HL-60/S4 treated with retinoic acid at 250 ng/mL for 4 days and 3 days (cell line): ENCODE measurements around the gene CYP21A2.
"Not testable (repeated sequence)": the region's sequence is repeated elsewhere in the genome, so short reads cannot be mapped to it uniquely, and the experiment has no call there.

Experiments
- in situ Hi-C: fragments of 300-500 bp; cut with MboI; formaldehyde crosslinking; loops from 2 replicates; pipeline ENCODE4 v1.7.0; 2022; ENCODE audit warnings: low sequenced_read_pairs

CYP21A2 gene

DNA sequence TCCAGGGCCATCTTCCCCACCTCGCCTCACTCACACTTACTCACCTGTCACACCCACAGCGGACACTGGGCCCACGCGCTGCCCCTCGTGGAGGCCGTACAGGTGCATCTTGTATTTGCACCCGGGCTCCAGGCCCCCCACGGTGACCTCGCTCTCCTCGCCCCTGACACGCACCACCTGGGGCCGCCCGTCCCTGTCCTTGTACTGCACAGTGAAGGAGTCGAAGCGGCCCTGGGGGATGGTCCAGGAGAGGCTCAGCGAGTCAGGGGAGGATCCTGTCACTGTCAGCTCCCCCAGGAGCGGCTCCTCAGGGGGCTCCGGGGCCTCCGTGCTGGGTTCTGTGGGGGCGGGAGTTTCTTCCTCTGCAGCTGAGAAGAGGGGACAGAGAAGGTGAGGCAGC lies 14.4 kb downstream of the CYP21A2 start:
- in situ Hi-C loops, result not testable (repeated sequence)

GRCh38 chr6:32053314-32053713 lies 15.1 kb downstream of the CYP21A2 start:
- in situ Hi-C loops, result not testable (repeated sequence)

GRCh38 chr6:32055756-32056155 lies 17.5 kb downstream of the CYP21A2 start:
- in situ Hi-C loops, result not testable (repeated sequence)

DNA sequence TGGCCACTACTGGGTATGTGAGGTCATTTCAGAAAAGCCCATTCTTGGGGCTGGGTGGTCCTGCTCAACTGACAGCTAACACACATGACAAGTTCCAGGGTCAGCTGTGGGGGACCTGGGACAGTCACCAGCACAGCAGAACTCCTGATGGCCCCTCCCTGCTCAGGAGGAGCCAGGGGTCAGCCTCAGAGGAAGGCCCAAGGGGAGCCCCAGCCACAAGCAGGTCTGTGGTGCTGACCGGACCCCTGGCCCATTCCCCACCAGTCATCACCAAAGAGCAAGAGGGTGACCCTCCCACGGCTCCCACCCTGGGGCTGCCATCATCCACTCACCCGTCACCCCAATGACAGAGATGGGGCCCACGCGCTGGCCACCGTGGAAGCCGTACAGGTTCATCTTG lies 18.0 kb downstream of the CYP21A2 start:
- in situ Hi-C loops, result no loop called here

DNA sequence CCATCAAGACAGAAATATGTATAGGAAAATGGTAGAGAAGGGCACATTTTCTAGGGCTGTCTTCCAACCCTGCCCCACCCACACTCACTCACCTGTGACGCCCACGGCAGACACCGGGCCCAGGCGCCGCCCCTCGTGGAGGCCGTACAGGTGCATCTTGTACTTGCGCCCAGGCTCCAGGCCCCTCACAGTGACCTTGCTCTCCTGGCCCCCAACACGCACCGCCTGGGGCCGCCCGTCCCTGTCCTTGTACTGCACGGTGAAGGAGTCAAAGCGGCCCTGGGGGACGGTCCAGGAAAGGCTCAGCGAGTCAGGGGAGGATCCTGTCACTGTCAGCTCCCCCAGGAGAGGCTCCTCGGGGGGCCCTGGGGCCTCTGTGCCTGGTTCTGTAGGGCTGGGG lies 19.8 kb downstream of the CYP21A2 start:
- in situ Hi-C loops, result no loop called here

DNA sequence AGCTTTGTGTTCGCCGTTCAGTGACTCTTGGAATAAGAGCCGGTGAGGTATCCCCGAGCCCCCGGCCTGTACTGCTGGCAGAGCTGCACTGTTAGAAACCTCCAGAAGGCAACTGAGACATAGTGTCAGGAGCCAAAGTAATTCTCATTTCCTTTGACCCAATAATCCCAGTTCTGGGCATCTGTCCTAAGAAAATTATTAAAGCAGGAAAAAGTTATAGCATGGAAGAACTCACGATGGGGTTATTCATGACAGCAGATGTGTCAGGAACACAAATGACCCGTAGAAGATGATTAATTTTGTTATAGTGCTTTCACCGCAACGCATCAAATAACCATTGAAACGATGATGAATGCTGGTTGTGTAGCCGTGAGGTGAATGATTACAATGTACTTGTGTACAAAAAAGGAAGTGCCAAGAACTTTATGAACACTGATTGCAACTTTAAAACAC lies 20.3 kb downstream of the CYP21A2 start:
- in situ Hi-C loops, result no loop called here

DNA sequence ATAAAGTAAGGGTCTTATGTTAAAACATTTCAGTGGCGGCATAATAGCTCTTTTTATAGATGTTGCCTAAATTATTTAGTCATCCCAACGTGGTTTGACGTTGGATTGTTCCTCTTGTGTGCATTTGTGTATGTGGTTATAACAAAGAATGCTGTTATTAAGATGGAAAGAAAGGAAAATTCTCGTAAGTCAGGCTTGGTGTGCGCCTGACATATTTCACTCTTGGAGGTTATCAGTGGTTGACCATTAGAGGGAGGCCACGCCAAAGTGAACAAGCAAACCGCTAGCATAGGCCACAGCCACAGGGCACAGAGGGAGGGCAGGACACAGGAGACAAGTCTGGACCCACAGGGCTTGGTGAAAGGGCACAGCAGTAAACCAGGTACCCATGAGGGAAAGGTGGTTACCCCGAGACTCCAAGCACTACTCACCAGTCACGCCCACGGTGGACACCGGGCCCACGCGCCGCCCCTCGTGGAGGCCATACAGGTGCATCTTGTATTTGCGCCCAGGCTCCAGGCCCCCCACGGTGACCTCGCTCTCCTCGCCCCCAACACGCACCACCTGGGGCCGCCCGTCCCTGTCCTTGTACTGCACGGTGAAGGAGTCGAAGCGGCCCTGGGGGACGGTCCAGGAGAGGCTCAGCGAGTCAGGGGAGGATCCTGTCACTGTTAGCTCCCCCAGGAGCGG lies 22.9 kb downstream of the CYP21A2 start:
- in situ Hi-C loops, result no loop called here

- in situ Hi-C loops, result no loop called here
Observed at GRCh38 chr6:32064706-32065105, 26.5 kb downstream of the CYP21A2 start.

GRCh38 chr6:32067521-32067920 lies 29.3 kb downstream of the CYP21A2 start:
- in situ Hi-C loops, result not testable (repeated sequence)

GRCh38 chr6:32068315-32068714 lies 30.1 kb downstream of the CYP21A2 start:
- in situ Hi-C loops, result not testable (repeated sequence)

- in situ Hi-C loops, result no loop called here
Observed at GRCh38 chr6:32068867-32069266, 30.7 kb downstream of the CYP21A2 start.

GRCh38 chr6:32069460-32069859 lies 31.2 kb downstream of the CYP21A2 start:
- in situ Hi-C loops, result no loop called here

DNA sequence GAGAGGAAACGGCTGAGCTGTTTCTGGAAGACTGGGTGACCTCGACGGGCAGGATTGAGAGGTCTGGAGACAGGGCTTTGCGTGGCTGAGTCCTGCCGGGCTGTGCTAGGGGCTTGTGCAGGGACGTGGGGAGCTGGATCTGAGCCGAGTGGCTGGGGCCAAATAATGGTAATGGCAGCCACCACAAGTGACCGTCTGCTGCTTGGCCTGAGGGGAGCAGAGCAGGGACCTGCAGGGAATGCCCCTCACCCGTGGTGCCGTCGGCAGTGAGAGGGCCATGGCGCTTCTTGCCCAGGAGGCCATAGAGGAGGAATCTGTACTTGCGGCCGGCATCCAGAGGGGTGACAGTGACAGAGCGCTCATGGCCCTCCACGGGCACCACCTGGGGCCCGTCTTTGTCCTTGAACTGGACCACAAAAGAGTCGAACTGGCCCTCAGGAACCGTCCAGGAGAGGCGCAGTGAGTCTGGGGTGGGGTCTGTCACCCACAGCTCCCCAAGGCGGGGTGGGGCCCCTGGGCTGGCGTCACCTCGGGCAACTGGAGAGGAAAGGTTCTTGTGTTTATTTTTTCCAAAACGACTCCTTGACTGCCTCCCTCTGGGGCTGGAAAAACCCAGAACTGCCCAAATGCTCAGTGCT lies 31.8 kb downstream of the CYP21A2 start:
- in situ Hi-C loops, result no loop called here

DNA sequence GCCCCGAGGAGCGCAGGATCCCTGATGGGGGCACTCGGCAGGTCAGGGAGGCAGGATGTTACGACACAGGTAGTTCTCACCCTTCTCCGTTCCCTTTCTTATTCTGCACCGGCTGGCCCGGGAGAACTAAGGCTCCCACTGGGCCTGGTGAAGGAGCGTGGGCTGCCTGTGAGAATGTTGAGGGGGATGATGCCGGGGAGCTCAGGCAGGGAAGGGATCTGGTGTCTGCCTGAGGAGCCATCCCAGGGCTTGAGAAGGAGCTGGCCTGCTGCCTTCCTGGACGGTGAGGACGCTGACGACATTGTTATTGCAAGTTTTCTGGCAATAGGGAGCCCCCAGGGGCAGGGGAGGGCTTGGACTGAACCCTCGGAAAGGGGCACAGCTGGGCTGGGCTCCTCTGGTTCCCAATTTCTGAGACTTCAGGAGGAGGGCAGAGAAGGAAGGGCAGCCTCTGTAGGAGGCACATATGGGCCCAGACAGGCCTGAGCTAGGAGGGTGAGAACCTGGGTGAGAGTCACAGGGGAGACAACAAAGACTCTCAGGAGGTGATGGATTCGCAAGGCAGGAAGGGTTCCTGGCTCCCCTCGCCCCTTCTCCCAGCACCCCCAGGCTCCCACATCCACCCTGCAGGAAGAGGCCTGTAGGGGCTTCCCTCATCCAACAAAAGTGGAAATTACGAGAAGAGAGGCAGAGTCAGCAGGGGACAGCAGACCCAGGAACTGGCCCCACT lies 32.8 kb downstream of the CYP21A2 start:
- in situ Hi-C loops, result no loop called here

GRCh38 chr6:32073101-32073500 lies 34.9 kb downstream of the CYP21A2 start:
- in situ Hi-C loops, result no loop called here

DNA sequence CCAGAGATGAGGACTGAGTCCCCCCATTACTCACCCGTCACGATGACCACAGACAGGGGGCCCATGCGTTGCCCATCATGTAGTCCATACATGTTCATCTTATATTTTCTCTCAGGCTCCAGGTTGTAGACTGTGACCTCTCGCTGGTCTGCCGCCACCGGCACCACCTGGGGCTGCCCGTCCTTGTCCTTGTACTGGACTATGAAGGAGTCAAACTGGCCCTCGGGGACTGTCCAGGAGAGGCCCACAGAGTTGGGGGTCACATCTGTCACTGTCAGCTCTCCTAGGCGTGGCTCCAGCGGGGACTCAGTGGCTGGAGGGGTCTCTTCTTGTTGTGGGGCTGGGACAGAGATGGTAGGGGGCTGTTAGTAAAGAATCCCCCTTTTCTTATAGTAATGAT lies 35.4 kb downstream of the CYP21A2 start:
- in situ Hi-C loops, result no loop called here

GRCh38 chr6:32074996-32075532 lies 36.8 kb downstream of the CYP21A2 start:
- in situ Hi-C loops, result no loop called here

DNA sequence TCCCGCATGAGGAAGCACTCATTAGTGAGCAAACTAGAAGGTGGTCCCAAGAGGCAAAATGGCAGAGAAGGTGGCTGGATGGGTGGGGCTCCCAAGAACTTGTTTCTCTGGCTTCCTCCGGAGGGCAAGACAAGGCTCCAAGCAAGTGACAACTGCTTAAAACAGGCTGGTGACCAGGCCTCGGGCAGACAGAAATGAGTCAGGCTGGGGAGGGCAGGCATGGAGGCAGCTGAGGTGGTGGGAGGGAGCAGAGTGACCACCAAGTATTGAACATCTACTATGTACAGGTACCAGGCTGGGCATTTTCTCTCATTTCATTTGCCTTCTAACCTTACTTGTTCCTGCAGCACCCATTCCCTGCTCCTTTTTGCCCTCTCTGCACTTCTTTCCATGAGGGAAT lies 37.6 kb downstream of the CYP21A2 start:
- in situ Hi-C loops, result no loop called here

- in situ Hi-C loops, result no loop called here
Observed at GRCh38 chr6:32076321-32076809, 38.1 kb downstream of the CYP21A2 start.

- in situ Hi-C loops, result no loop called here
Observed at GRCh38 chr6:32079566-32080290, 41.5 kb downstream of the CYP21A2 start.
